GM19455 (cell line): ENCODE results near the gene RARRES2.
"Not testable (repeated sequence)": the region's sequence is repeated elsewhere in the genome, so short reads cannot be mapped to it uniquely, and the experiment has no call there.

Source experiments
- ATAC-seq: cut with Tn5 transposase; IDR thresholded peaks from one replicate; pipeline ENCODE4 v1.9.1; 2021; ENCODE audit not compliant: unreplicated experiment

The RARRES2 gene

DNA sequence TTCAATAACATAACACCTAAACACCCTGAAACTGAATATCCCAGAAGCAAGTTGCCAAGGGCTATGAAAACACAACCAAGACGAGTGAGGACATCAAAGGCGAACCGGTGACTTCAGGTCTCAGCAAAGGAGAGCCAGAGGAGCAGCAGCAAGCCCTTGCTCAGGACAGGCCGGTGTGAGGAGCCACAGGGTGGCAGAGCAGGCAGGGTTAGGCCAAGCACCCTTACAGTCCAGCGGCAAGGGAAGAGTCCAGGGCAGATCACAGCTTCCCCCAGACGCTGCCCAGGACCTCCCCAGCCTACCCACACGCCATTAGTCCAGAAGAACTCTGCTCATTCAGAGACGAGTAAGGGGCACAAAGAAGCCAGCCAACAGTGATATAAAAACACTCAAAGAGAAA lies 45.8 kb downstream of the RARRES2 start:
- ATAC-seq = not testable (repeated sequence)

DNA sequence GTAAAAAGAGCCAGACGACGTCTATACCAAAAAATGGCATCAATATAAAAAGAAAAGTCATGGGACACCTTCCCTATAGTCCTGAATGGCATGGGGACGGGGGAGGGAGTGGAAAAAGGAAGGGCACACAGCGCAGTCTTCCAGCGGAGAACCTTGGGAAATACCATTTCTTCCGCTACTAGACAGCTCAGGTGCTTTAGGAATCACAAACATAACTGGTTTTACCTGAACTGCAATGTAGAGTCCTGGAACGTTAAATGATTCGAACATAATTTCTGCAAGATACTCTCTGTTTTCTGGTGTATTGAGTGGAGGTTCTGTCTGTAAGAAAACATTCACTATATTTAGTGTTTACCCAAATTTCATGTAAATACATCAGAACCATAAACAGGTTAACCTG lies 46.4 kb downstream of the RARRES2 start:
- ATAC-seq = not testable (repeated sequence)

DNA sequence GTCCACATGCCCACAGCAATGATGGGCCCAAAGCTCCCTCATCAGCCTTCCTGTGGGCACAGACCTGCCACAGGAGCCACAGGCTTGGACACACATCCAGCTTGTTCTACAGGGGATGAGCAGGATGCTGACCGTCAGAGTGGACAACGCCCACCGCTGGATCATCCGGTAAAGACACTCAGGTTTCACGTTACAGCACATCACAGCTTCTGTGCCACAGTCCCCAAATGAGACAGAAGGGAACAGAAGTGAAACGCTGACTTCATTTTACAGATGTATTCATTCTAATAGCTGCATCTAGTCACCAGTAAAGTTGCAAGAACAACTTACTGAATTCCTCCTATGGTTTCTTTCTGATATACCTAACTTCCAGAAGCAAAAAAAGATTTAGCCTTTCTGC lies 51.1 kb downstream of the RARRES2 start:
- ATAC-seq = not testable (repeated sequence)

DNA sequence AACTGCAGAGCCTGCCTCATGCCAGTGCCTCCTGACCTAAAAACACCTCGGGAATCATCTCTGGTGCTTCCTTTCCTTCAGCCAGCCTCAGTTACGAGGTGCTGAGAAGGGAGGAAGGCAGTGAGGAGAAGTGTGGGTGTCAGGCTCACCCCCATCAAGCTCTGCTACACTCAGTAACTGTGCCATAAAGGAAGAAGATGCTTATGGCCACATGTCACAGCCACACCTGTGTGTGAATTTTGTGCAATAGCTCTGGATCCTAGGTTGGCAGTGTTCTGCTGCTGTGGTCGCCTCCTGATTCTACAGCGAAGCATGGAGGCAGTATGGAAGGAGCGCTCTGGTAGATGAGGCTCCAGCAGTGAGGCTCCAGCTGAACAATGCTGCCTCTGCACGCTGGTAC lies 52.6 kb downstream of the RARRES2 start:
- ATAC-seq = not testable (repeated sequence)
